ENCODE data around the gene SAFB. TPM values are rescaled to one million over a fixed set of nuclear protein-coding genes. Genes with fewer than 3 reads are reported as not detected.

Gene SAFB
- total and polyA plus RNA-seq, 9 donors, result 64.1 to 108 (median 75.2) TPM

GRCh38 chr19:5628919-5629481 is 6.1 kb downstream of the SAFB start:
- Histone ChIP-seq H3K27me3 (no peaks in the 10 kb centered on the region), H3K4me1 (ENCODE audit: insufficient read depth) (peaks cover 27% of the 10 kb centered on the region), H3K36me3 (no peaks in the 10 kb centered on the region), H3K9me3 (no peaks in the 10 kb centered on the region), H3K4me3 (no peak overlapping the region), H3K27ac (no peak overlapping the region)
- TF ChIP-seq EP300 (IDR thresholded peaks at IDR 0.05) (no peak), CTCF (IDR thresholded peaks at IDR 0.05) (no peak)
- intact Hi-C loops (cut with DNase I), result loop anchor here in 2 of 4 donors (5.0 to 10.0 kb wide), 2 partner anchors 48 to 56 kb away; partner anchors contain the start of genes HSD11B1L (in 1 of the 2) and MICOS13 (in 1 of the 2)
- DNase-seq, result no peak
- 47 to 68% (median 52%) methylated on average over 9 of the region's 9 CpGs for WGBS, 3 donors

- Histone ChIP-seq H3K4me1 (ENCODE audit: insufficient read depth) (peaks cover 20% of the 10 kb centered on the region), H3K4me3 (peak overlapping the region; percentile 3)
- WGBS, 3 donors, result 56 to 68% (median 68%) methylated on average over 9 of the region's 9 CpGs
Observed at GRCh38 chr19:5631567-5632240, 8.8 kb downstream of the SAFB start.

GRCh38 chr19:5632241-5632612 is 9.3 kb downstream of the SAFB start:
- H3K27me3 ChIP-seq, result no peaks in the 10 kb centered on the region
- H3K4me1 ChIP-seq (ENCODE audit: insufficient read depth), result peaks cover 20% of the 10 kb centered on the region
- no peaks in the 10 kb centered on the region for H3K9me3 ChIP-seq
- TF ChIP-seq CTCF (IDR thresholded peaks at IDR 0.05), result no peak
- TF ChIP-seq EP300 (IDR thresholded peaks at IDR 0.05), result no peak
- TF ChIP-seq POLR2A (IDR thresholded peaks at IDR 0.05), result no peak
- no peak for DNase-seq
- H3K4me3 ChIP-seq, result no peak overlapping the region
- no peak overlapping the region for H3K27ac ChIP-seq
- no peaks in the 10 kb centered on the region for H3K36me3 ChIP-seq
- 74 to 76% (median 75%) methylated on average over 4 of the region's 4 CpGs for WGBS, 3 donors
- intact Hi-C loops (cut with DNase I), result no loop called here

More at GRCh38 chr19:5631567-5632240, 8.8 kb downstream of the SAFB start:
- DNase-seq, result no peak
- Histone ChIP-seq H3K36me3 (no peaks in the 10 kb centered on the region), H3K27me3 (no peaks in the 10 kb centered on the region), H3K27ac (no peak overlapping the region), H3K9me3 (no peaks in the 10 kb centered on the region)
- TF ChIP-seq POLR2A (IDR thresholded peaks at IDR 0.05), result no peak
- intact Hi-C loops (cut with DNase I), result no loop called here

- no peaks in the 10 kb centered on the region for H3K36me3 ChIP-seq
- no peaks in the 10 kb centered on the region for H3K27me3 ChIP-seq
- no peak overlapping the region for H3K27ac ChIP-seq
- no peaks in the 10 kb centered on the region for H3K9me3 ChIP-seq
- intact Hi-C loops (cut with DNase I), result no loop called here
- TF ChIP-seq POLR2A (IDR thresholded peaks at IDR 0.05), result no peak
- TF ChIP-seq CTCF (IDR thresholded peaks at IDR 0.05), result no peak
- no peak for TF ChIP-seq EP300 (IDR thresholded peaks at IDR 0.05)
- no peak overlapping the region for H3K4me3 ChIP-seq
- peaks cover 19% of the 10 kb centered on the region for H3K4me1 ChIP-seq (ENCODE audit: insufficient read depth)
- WGBS, 3 donors, result 72 to 83% (median 75%) methylated on average over 5 of the region's 5 CpGs
- no peak for DNase-seq
Observed at GRCh38 chr19:5632657-5633056, 9.8 kb downstream of the SAFB start.

GRCh38 chr19:5635427-5635826 is 12.5 kb downstream of the SAFB start:
- 74 to 78% (median 76%) methylated on average over 6 of the region's 6 CpGs for WGBS, 3 donors
- intact Hi-C loops (cut with DNase I), result no loop called here
- TF ChIP-seq EP300 (IDR thresholded peaks at IDR 0.05) (no peak), CTCF (IDR thresholded peaks at IDR 0.05) (no peak), POLR2A (IDR thresholded peaks at IDR 0.05) (no peak)
- peaks cover 13% of the 10 kb centered on the region for H3K4me1 ChIP-seq (ENCODE audit: insufficient read depth)
- no peaks in the 10 kb centered on the region for H3K36me3 ChIP-seq
- no peaks in the 10 kb centered on the region for H3K27me3 ChIP-seq
- DNase-seq, result no peak
- H3K4me3 ChIP-seq, result no peak overlapping the region
- no peaks in the 10 kb centered on the region for H3K9me3 ChIP-seq
- H3K27ac ChIP-seq, result no peak overlapping the region

Data from ovary (tissue), 9 donors.